CD4-positive, alpha-beta T cell treated with Interleukin-6 at 100 ng/mL for 8 hours (primary cell): ENCODE data around the gene LHX1.

Experiments
- DNase-seq: peaks from one replicate; pipeline ENCODE4 v3.0.0-alpha.2; 2020; ENCODE audit warnings: mixed read lengths, low spot score

The LHX1 gene

GRCh38 chr17:36937001-36937958, at the start of gene LHX1:
LHX1 (plus strand) TSS chr17:36937475; CDS start chr17:36938198, 723 bp downstream.
- DNase-seq: no peak

GRCh38 chr17:36888236-36888951, 48.9 kb upstream of the LHX1 start:
- no peak for DNase-seq

GRCh38 chr17:36889770-36890349, 47.4 kb upstream of the LHX1 start:
- DNase-seq: no peak

- DNase-seq: no peak
Observed at GRCh38 chr17:36890398-36891168, 46.7 kb upstream of the LHX1 start.

GRCh38 chr17:36892112-36892838, 45.0 kb upstream of the LHX1 start:
- DNase-seq: no peak

- no peak for DNase-seq
Observed at GRCh38 chr17:36894177-36894576, 43.1 kb upstream of the LHX1 start.

GRCh38 chr17:36894925-36895324, 42.4 kb upstream of the LHX1 start:
- DNase-seq: no peak

- no peak for DNase-seq
Observed at GRCh38 chr17:36899250-36900159, 37.8 kb upstream of the LHX1 start.

- DNase-seq: no peak
Observed at GRCh38 chr17:36900160-36900512, 37.1 kb upstream of the LHX1 start.

- no peak for DNase-seq
Observed at GRCh38 chr17:36901506-36901905, 35.8 kb upstream of the LHX1 start.

- no peak for DNase-seq
Observed at GRCh38 chr17:36907407-36907806, 29.9 kb upstream of the LHX1 start.

- DNase-seq: no peak
Observed at GRCh38 chr17:36910513-36910912, 26.8 kb upstream of the LHX1 start.

GRCh38 chr17:36911001-36911400, 26.3 kb upstream of the LHX1 start:
- DNase-seq: no peak

GRCh38 chr17:36913132-36913531, 24.1 kb upstream of the LHX1 start:
- DNase-seq: no peak

GRCh38 chr17:36918211-36918691, 19.0 kb upstream of the LHX1 start:
- no peak for DNase-seq

GRCh38 chr17:36919407-36919968, 17.8 kb upstream of the LHX1 start:
- DNase-seq: no peak

- DNase-seq: no peak
Observed at GRCh38 chr17:36920032-36921005, 17.0 kb upstream of the LHX1 start.

GRCh38 chr17:36921095-36921851, 16.0 kb upstream of the LHX1 start:
- no peak for DNase-seq
